Cerebellar nuclear complex (tissue), 1 donor: ENCODE data around the gene TMBIM1.
"Not testable (repeated sequence)": the region's sequence is repeated elsewhere in the genome, so short reads cannot be mapped to it uniquely, and the experiment has no call there.

Experiments
- DNase-seq, 2 experiments: peaks; one replicate each; lab custom pipeline; 2025; lab: John Stamatoyannopoulos, UW

Gene TMBIM1

DNA sequence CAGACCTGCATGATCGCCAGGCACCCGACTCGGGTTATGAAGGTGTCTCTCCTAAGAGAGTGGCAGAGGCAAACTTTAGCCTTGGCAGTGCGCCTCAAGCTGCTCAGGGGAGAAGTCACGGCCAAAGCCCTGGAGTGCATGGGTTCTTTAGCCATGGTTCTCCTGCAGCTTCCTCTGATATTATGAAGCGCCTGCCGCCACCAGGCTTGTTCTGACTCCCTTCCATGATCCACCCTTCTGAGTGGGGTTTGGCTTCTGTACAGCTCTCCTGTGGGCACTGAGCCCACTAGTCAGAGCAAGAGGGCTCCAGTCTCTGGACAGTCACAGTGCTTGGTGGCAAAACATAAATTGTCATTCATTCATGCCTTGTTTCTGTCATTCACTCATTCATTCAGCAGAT, 25.9 kb upstream of the TMBIM1 start:
- DNase-seq, result no peak

DNA sequence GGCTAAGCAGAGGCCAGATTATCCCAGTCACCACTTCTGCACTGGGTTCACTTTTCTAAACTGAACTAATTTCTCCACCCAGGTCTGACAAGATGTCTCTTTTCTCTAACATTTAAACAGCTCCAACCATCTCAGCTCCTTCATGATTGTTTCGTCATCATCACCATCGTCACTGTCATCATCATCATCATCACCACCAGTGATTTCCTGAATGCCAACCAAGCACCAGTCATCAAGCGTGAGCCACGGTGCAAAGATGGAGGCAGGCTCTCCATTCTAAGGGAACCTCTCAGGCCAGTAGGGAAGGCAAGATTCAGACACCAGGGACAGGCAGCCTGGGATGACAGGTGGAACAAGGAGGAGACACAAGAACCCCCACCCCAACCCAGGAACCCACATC, 25.5 kb upstream of the TMBIM1 start:
- no peak for DNase-seq

DNA sequence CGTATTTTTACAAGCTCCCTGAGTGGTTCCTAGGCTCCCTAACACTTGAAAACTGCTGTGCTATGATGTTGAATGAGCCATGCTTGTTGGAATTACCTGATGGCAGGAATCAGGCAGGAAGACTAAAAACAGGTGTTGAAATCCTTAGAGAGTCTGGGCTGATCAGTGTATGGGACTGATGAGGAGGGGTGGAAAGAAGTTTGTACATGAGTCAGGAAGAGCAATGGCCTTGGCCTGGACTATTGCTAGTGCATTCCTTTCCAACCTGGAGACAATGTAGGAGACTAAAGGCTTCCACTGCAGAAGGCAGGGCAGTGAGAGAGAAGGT, 25.0 kb upstream of the TMBIM1 start:
- DNase-seq, result no peak

DNA sequence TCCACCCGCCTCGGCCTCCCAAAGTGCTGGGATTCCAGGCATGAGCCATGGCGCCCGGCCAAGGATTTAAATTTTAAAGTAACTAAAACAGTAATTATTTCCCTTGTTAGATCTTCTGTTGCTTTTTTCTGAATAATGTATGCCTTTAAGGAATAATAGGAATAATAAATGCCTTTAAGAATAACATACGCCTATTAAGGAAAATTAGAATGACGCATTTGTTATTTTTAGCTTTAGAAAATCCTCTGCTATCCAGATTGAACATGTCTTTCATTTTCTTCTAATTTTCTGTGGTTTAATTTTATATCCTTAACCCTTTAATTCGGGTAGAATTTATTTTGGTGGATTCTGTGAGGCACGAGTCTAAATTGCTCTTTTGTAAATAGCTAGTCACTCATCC, 23.1 kb upstream of the TMBIM1 start:
- DNase-seq, result no peak

DNA sequence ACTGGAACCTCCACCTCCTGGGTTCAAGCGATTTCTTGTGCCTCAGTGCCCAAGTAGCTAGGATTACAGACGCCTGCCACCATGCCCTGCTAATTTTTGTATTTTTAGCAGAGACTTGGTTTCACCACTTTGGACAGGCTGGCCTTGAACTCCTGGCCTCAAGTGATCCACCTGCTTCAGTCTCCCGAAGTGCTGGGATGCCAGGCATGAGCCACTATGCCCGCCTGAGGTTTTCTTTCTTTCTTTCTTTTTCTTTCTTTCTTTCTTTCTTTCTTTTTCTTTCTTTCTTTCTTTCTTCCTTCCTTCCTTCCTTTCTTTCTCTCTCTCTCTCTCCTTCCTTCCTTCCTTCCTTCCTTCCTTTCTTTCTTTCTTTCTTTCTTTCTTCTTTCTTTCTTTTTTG, 22.5 kb upstream of the TMBIM1 start:
- not testable (repeated sequence) for DNase-seq

DNA sequence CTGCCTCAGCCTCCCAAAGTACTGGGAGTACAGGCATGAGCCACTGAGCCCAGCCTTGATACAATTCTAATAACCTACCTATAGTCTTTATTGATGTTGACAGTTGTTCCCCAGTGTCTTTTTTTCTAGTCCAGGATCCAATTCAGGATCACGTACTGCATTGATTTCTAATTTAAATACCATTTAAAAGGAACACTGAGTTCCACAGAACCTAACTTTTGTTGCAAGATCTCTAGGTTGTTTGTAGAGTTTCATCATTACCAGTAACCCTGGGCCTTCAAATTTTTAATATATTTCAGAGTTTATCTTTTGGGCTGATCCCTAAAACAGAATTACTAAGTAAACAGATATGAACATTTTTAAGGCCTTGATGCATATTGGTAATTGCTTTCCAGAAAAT, 21.1 kb upstream of the TMBIM1 start:
- no peak for DNase-seq

DNA sequence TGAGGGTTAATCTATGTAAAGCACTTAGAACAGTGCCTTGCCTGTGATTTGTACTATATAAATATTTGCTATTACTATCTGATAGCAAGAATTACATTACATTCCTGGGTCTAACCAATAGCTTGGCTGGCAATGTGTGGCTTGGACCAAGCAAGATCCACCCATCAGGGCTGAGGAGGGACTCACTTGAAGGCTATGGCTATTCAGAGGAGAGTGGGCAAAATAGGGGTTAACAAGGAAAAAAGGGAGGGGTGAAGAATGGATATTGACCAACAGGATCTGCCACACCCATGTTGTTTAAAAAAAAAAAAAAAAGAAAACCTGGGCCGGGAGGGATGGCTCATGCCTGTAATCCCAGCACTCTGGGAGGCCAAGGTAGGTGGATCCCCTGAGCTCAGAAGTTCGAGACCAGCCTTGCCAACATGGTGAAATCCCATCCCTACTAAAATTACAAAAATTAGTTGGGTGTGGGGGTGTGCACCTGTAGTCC, 20.0 kb upstream of the TMBIM1 start:
- DNase-seq, result no peak

DNA sequence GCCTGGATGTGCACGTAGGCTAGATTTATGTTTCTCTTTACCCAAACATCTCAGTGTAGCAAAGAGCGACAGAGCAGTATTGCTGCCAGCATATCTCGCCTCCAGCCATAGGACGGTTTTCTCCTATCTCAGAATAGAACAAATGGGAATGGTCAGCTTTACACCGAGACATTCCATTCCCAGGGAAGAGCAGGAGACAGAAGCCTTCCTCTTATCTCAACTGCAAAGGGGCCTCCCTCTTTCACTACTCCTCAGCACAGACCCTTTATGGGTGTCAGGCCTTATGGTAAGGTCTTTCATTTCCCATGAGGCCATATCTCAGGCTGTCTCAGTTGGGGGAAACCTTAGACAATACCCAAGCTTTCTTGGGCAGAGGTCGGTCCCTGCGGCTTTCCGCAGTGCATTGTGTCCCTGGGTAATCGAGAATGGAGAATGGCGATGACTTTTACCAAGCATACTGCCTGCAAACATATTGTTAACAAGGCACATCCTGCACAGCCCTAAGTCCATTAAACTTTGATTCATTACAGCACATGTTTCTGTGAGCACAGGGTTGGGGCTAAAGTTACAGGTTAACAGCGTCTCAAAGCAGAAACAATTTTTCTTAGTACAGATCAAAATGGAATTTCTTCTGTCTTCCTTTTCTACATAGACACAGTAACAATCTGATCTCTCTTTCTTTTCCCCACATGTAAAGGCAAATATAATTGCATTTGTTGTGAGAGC, 19.4 kb upstream of the TMBIM1 start:
- not testable (repeated sequence) for DNase-seq

DNA sequence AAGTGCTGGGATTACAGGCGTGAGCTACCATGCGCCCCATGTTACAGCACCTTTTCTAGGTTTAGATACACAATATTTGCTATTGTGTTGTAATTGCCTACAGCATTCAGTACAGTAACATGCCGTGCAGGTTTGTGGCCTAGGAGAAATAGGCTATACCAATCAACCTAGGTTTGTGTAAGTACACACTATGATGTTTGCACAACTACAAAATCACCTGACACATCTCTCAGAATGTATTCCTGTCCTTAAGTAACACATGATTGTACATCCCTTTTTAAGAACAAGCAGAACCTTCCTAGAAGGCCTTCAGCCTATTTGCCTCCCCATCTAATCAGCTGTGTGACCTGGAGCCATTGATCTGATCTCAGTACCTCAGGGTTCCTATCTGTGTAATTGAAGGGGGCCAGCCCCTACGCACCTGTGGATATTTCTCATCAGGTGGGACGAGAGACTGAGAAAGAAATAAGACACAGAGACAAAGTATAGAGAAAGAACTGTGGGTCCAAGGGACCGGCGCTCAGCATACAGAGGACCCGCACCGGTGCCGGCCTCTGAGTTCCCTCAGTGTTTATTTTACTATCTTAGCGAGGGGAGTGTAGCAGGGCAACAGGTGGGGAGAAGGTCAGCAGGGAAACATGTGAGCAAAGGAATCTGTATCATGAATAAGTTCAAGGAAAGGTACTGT, 18.7 kb upstream of the TMBIM1 start:
- no peak for DNase-seq

DNA sequence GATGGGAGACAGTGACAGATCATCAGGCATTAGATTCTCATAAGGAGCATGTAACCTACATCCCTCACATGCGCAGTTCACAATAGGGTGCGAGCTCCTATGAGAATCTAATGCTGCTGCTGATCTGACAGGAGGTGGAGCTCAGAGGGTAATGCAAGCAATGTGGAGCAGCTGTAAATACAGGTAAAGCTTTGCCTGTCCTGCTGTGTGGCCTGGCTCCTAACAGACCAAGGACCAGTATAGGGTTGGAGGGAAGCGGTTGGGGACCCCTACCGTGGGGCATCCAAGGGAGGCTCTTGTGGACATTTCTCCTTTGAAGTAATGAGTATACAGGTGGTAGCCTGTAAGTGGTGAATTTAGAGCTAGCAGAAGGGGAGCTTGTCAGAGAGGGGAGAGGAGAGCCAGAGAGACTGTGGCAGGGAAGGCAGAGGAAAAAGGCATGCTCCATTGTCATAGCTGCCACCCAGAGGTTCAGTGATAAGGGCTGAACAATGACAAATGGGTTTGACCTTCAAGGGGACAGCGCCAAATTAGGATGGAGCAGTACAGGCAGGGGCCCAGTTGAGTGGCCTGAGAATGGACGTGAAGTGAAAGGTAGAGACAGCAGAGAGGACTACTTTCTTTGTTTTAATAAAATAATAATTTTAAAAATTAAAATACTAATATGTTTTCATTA, 15.2 kb upstream of the TMBIM1 start:
- DNase-seq, result no peak

DNA sequence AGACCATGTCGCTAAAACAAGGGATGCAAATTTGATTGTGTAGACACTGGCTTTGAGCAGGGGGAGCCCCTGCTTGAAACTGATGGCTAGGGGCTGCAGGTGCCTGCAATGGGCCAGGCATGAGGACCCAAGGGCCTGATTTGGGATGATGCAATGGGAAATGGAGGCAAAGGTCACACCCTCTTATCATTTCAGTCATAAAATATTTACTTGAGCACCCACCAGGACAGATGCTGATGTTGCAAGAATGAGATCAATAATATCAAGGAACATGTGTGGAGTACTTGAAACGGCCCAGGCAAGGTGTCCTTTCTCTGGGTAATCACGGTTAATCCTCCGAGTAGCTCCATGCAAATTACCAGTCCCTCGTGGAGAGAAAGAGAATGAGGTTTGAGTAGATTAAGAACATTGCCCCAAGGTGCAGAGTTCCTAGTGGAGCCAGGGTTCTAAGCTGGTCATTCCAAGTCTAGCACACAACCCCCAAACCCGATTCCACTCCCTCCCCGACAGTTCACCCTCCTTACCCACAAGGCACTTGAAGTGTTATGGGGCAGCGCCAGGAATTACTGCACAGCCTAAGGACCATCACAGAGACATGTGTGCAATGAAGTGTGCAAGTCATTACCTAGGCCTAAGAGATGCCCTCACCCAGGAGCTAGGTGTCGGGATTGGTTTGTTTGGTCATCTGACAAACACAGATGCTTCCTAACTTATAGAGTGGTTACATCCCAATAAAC, 14.0 kb upstream of the TMBIM1 start:
- no peak for DNase-seq

DNA sequence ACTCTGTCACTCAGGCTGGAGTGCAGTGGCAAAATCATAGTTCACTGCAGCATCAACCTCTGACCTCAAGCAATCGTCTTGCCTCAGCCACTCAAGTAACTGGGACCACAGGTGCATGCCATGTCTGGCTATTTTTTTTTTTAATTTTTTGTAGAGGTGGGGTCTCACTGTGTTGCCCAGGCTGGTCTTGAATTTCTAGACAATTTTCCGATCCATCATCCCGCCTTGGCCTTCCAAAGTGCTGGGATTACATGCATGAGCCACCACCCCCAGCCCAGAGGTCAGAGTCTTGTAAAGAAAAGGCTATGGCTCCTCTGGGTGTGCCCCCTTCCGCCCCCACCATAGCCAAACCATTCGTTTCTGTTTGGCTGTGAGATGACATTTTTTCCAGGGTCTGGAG, 13.1 kb upstream of the TMBIM1 start:
- DNase-seq, result no peak

DNA sequence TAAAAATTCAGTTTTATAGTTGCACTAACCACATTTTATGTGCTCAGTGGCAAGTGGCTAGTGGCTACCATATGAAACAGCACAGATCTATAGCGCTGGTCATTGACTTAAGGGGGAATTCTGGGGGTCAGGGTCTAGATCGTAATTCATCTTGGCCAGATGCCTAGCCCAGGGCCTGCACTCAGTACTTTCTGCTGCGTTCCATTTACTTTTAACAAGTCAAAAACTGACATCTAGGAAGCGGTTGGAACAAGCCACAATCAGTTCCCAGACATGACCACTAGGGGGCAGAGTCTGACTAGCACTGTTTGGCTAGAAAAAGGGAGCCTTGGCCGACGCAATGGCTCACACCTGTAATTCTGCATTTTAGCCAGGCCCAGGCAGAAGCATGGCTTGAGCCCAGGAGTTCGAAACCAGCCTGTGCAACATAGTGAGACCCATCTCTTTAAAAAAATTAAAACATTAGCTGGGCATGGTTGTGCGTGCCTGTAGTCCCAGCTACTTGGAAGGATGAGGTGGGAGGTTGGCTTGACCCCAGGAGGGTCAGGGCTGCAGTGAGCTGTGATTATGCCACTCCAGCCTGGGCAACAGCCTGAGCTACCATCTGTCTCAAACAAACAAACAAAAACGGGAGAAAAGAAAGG, 9.0 kb upstream of the TMBIM1 start:
- DNase-seq, result peak in 1 of 2 experiments; percentile 34

DNA sequence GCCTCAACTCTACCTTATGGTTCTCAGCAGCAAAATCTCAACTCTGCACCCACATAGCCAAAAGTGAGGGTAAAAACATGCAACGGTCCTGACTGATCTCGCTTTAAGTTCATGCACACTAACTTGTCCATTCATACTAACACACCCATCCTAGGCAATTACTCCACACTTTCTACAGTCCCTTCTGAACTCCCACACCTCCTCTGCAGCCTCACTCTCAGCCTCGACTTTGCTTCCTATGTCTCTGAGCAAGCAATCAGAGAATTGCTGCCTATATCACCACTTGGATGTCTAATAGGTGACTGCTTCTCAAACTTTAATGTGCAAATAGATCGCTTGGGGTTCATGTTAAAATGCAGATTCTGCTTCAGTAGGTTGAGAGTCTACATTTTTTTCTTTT, 7.8 kb upstream of the TMBIM1 start:
- DNase-seq, result no peak

DNA sequence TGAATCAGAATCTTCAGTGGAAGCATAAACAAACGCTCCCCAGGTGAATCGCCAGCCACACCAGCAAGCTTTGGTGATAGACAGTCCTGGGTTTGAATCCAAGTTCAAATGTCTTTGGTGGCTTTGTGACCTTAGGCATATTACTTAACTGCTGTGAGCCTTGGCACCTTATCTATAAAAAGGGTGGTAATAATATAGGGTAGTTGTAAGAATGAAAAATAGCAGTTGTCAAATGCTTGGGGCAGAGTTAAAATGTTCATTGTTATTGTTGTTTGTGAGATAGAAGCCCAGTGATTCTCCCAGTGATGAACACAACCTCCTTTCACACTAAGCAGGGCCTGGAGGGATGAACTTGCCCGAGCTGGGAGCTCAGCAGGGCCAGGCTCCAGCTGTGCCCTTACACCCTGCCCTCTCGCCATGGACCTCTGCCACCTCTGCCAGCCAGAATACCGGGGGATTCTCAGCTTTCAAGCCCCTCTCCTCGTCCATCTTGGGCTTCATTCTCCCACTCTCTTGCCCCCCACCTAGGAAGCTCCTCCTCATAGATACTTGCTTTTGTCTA, 6.1 kb upstream of the TMBIM1 start:
- DNase-seq, result no peak

DNA sequence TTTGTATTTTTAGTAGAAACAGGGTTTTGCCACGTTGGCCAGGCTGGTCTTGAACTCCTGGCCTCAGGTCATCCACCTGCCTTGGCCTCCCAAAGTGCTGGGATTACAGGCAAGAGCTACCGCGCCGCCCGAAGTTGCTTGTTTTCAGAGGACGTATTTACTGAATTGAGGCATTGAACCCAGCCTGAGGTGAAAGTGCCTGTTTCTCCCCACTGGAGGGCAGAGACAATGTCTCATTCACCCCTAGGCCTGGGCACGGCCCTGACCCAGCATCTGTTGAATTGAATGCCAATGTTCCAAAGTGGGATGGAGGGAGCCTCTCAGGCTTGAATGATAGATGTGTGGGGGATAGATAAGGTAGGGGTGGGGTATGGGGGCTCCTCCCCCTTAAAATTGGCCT, 4.5 kb upstream of the TMBIM1 start:
- DNase-seq, result no peak

DNA sequence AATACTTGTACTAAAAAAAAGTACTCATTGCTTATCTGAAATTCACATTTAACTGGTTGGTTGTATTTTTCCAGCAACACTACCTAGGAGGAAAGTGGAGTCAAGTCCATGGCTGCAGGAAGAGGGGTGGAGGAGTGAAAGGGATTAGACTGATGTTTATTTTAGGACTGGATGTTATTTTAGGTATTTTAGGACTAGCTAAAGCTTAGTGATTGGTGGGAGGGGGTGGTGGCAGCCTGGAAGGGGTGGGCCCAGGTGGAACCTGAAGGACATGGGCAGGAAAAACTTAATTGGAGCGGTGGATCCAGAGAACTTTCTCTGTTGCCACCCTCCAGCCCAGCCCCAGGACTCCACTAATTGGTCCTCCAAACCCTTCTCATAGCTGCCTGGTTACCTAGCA, 3.9 kb upstream of the TMBIM1 start:
- no peak for DNase-seq

DNA sequence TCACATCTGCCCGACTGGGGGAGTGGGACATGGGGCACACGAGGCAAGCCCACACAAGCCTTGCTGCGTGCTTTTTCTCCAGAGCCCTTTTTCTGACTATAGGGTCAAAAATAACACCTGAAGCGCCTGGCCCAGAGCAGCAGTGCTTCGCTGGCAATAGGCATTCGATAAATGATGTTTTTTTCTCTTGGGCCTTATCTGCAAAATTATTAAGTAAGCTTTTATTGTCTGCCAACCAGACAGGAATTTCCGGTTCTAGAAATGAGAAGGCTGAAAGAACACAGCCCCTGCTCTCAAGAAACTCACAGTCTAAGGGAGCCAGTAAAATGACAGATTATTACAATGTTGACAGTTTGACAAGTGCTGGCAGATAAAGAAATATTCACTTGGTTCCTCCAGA, 2.7 kb upstream of the TMBIM1 start:
- no peak for DNase-seq

DNA sequence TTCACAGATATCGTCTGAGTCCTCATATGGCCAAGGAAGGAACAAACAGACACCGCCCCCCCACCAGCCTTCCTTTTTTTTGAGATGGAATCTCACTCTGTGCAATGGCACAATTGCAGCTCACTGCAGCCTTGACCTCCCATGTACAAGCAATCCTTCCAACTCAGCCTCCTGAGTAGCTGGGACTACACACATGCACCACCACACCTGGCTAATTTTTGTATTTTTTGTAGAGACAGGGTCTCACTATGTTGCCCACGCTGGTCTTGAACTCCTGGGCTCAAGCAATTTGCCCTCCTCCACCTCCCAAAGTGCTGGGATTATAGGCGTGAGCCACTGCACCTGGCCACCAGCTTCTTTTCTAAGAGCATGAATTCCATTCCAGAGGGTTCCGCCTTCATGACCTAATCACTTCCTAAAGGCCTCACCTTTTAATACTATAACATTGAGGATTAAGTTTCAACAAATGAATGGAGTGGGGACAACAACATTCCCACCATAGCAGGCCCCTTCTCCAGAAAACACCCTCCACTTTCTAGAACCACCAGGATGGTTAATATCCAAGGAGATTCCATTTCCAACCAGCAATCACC, 2.2 kb upstream of the TMBIM1 start:
- no peak for DNase-seq

DNA sequence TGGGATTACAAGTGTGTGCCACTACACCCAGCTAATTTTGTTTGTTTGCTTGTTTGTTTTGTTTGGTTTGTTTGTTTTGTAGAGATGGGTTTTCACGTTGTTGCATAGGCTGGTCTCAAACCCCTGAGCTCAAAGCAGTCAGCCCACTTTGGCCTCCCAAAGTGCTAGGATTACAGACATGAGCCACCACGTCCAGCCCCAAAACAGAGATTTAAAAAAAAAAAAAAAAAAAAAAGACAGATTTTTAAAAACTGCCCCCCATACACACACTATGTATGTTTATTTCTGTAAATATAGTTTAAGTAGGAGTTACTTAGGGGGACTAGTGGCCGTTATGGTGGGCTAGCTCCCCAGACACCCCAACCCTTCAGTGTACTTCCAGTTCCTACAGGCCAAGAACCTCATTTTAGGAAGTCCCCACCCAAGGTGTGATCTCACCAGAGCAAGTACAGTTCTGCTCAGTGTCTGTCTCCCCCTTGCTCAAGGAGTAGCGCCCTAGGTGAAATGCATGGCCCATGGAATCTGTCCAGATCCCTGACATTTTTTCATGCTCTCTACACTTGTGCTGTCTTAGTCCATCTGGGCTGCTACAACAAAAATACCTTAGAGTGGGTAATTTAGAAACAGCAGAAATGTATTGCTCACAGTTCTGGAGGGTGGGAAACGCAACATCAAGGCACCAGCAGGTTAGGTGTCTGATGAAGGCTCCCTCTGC, 1.6 kb upstream of the TMBIM1 start:
- DNase-seq, result no peak
